ENCODE measurements around the gene GPR161. TPM values are rescaled to one million over a fixed set of nuclear protein-coding genes. Genes with fewer than 3 reads are reported as not detected.
A peak's percentile ranks its signal among the peaks of the same experiment; 100 is the strongest.
"Not testable (repeated sequence)": the region's sequence is repeated elsewhere in the genome, so short reads cannot be mapped to it uniquely, and the experiment has no call there.

The GPR161 gene, protein sequence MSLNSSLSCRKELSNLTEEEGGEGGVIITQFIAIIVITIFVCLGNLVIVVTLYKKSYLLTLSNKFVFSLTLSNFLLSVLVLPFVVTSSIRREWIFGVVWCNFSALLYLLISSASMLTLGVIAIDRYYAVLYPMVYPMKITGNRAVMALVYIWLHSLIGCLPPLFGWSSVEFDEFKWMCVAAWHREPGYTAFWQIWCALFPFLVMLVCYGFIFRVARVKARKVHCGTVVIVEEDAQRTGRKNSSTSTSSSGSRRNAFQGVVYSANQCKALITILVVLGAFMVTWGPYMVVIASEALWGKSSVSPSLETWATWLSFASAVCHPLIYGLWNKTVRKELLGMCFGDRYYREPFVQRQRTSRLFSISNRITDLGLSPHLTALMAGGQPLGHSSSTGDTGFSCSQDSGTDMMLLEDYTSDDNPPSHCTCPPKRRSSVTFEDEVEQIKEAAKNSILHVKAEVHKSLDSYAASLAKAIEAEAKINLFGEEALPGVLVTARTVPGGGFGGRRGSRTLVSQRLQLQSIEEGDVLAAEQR
- total RNA-seq (1 to 10 TPM; 3.1 to 8.1 (median 5.8) TPM), polyA plus RNA-seq (1 to 10 TPM; 1.1 to 2.9 (median 2.6) TPM)
- long read RNA-seq, donor 1 = 0 reads
- long read RNA-seq, donor 2 = 0 reads
- long read RNA-seq, donor 3, partial matches to known transcripts = 0 of 1 reads
- long read RNA-seq, donor 3, other reads (novel, unspliced or antisense) = 0 of 1 reads
- long read RNA-seq, donor 4 = 0 reads
- long read RNA-seq, donor 5 = 0 reads
- long read RNA-seq, donor 6 = 0 reads
- long read RNA-seq, donor 7, partial matches to known transcripts = 0 of 1 reads
- long read RNA-seq, donor 7, other reads (novel, unspliced or antisense) = 0 of 1 reads
- long read RNA-seq, donor 8 = 0 reads
- long read RNA-seq, donor 9 = 0 reads
- long read RNA-seq, donor 10 = 0 reads

DNA sequence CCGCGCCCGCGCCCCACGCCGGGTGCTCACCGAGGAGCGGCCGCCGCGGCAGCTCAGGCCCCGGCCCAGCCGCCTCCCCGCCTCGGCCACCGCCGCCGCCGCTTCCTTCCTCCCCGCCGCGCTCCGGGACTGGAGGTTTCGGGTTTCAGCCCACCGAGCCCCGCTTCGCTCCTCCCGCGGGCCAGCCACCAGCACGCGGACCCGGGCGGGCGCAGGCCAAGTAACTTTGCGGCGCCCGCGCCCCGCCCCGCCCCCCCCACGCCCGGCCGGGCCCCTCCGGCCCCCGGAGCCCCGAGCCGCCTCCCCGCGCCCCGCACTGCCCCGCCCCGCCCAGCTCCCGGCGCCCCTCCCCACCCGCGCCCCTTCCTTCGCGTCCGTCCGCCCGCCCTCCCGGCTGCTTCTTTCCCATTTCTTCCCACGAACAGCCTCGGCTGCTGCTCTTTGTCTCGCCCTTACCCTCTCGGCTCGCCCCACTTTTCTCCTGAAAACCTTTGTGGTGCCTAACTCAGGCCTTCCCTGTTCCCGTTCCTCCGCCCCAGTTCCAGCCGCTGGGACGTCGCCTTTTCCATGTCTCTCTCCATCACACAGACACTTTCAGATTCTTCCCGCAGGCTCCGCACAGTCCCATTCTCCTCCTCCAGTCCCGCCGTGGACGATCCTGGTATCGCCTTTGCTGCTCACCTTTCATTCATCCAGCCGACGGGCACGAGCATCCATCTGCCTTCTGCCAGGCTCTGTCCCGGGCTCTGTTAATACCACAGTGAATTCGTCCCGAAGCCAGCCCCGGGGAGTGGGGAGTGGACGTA, at the start of gene GPR161:
TSS of gene GPR161 (minus strand) at position 222 of the 806 bp plus-strand sequence. CDS start 32,080 bp downstream, outside the sequence.
- 1 to 2% (median 1%) methylated on average over 38 to 85 of the region's 86 CpGs for WGBS, 5 donors
- Histone ChIP-seq H3K4me1 (peaks cover 11 to 36% (median 19%) of the 10 kb centered on the region in 4 donors), H3K27me3 (peaks cover 0 to 24% (median 13%) of the 10 kb centered on the region in 3 donors), H3K4me3 (peak within 1 kb of the TSS; percentile 63 to 90 (median 75)), H3K9me3 (no peaks in the 10 kb centered on the region), H3K27ac (peak within 1 kb of the TSS; percentile 74 to 87 (median 81)), H3K36me3 (no peaks in the 10 kb centered on the region)
- intact Hi-C loops (cut with DNase I; ENCODE audit: low total_unique reads) = no loop called here
- peak; percentile 48 to 85 for DNase-seq
- TF ChIP-seq POLR2AphosphoS5 (IDR thresholded peaks at IDR 0.05) = no peak
- no peak for TF ChIP-seq EP300 (IDR thresholded peaks at IDR 0.05)
- TF ChIP-seq POLR2A (IDR thresholded peaks at IDR 0.05) = no peak

DNA sequence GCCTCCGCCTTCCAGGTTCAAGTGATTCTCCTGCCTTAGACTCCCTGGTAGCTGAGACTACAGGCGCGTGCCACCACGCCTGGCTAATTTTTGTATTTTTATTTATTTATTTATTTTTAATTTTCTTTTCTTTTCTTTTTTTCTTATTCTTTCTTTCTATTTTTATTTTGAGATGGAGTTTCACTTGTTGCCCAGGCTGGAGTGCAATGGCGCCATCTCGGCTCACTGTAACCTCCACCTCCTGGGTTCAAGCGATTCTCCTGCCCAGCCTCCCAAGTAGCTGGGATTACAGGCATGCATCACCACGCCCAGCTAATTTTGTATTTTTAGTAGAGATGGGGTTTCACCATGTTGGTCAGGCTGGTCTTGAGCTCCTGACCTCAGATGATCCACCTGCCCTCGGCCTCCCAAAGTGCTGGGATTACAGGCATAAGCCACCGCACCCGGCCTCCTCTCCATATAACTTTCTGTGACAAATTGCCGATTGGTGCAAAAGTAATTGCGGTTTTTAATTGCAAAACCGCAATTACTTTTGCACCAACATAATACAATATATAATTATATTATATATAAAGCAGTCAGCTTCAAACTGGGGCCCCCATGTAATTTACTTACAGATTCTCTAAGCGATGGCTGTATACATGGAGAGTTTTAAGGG, 44.5 kb upstream of the GPR161 start:
- Histone ChIP-seq H3K36me3 (peaks cover 0 to 15% (median 3%) of the 10 kb centered on the region in 4 donors), H3K4me1 (peaks cover 9 to 32% (median 14%) of the 10 kb centered on the region in 4 donors)
- H3K27me3 ChIP-seq; intact Hi-C loops (cut with DNase I; ENCODE audit: low total_unique reads); H3K4me3 ChIP-seq; DNase-seq; H3K27ac ChIP-seq; H3K9me3 ChIP-seq: not testable (repeated sequence)
- 96 to 98% (median 97%) methylated on average over 15 of the region's 15 CpGs for WGBS, 5 donors

DNA sequence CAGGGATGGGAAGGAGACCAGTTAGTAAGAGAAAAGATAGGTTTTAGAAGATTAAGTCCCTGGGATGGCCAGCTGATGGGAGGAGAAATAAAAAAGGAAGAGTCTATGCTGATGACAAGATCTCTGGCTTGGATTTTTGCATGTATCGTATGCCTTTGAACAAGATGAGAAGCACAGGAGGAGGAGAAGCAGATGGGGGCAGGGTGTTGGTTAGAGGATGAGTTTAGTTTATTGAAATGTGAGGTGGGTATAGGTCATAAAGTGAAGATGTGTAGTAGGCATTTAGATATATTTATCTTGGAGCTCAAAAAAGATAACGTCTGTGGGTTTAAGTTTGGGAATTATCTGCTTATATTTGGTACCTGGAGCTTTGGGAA, 43.4 kb upstream of the GPR161 start:
- peak overlapping the region; percentile 63 to 85 (median 71) for H3K4me3 ChIP-seq
- TF ChIP-seq POLR2AphosphoS5 (IDR thresholded peaks at IDR 0.05) (no peak), EP300 (IDR thresholded peaks at IDR 0.05) (no peak), POLR2A (IDR thresholded peaks at IDR 0.05) (no peak)
- TF ChIP-seq, protein P1, sequence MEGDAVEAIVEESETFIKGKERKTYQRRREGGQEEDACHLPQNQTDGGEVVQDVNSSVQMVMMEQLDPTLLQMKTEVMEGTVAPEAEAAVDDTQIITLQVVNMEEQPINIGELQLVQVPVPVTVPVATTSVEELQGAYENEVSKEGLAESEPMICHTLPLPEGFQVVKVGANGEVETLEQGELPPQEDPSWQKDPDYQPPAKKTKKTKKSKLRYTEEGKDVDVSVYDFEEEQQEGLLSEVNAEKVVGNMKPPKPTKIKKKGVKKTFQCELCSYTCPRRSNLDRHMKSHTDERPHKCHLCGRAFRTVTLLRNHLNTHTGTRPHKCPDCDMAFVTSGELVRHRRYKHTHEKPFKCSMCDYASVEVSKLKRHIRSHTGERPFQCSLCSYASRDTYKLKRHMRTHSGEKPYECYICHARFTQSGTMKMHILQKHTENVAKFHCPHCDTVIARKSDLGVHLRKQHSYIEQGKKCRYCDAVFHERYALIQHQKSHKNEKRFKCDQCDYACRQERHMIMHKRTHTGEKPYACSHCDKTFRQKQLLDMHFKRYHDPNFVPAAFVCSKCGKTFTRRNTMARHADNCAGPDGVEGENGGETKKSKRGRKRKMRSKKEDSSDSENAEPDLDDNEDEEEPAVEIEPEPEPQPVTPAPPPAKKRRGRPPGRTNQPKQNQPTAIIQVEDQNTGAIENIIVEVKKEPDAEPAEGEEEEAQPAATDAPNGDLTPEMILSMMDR (IDR thresholded peaks at IDR 0.05) = no peak
- intact Hi-C loops (cut with DNase I; ENCODE audit: low total_unique reads) = no loop called here
- 31 to 55% (median 38%) methylated on average over 2 of the region's 2 CpGs for WGBS, 5 donors
- H3K9me3 ChIP-seq = no peaks in the 10 kb centered on the region
- peaks cover 0 to 6% (median 0%) of the 10 kb centered on the region in 4 donors for H3K36me3 ChIP-seq
- H3K27me3 ChIP-seq = no peaks in the 10 kb centered on the region
- H3K27ac ChIP-seq = peak overlapping the region in 4 of 5 donors; percentile 92 to 98 (median 95)
- H3K4me1 ChIP-seq = peaks cover 9 to 32% (median 14%) of the 10 kb centered on the region in 4 donors
- no peak for DNase-seq

DNA sequence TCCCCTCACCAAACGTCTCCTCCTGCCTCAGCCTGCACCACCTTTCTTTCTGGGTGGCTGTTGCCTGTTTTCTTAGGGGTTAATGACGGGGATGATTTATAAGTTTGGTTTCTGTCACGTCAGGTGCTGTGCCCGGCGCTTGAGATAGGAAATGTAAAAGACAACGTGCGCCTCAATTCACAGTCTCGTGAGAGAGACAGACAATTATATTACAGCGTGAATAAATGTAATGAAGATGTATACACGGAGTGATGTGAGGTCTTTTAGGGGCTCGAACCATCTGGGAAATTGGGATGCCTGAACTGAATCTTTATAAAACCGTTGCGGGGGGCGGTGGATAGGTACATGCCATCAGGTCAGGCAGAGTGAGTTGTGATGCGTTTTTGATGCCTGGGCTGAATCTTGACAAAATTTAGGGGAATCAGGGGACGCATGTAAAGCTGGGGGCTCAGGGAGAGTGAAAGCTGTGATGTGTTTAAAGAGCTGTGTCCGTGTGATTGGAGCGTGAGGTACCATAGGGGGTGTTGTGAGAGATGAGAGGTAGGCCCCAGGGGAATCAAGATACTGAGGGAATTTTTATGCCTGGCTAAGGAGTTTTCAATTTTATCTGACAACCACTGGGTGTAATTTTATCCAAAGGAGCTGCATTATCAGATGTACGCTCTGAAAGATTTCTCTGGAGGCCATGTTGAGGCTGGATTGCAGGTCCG, 42.9 kb upstream of the GPR161 start:
- H3K36me3 ChIP-seq = peaks cover 0 to under 1% (median 0%) of the 10 kb centered on the region in 4 donors
- peaks cover 9 to 32% (median 14%) of the 10 kb centered on the region in 4 donors for H3K4me1 ChIP-seq
- peak overlapping the region; percentile 63 to 85 (median 71) for H3K4me3 ChIP-seq
- peaks cover 0 to 4% (median 0%) of the 10 kb centered on the region in 3 donors for H3K27me3 ChIP-seq
- TF ChIP-seq EP300 (IDR thresholded peaks at IDR 0.05) (no peak), POLR2A (IDR thresholded peaks at IDR 0.05) (no peak), POLR2AphosphoS5 (IDR thresholded peaks at IDR 0.05) (no peak)
- TF ChIP-seq, protein P1 (IDR thresholded peaks at IDR 0.05) = no peak
- H3K27ac ChIP-seq = peak overlapping the region; percentile 92 to 98 (median 96)
- whole genome bisulfite sequencing, 5 donors = 3 to 5% (median 3%) methylated on average over 20 of the region's 20 CpGs
- DNase-seq = peak in 1 of 2 donors; percentile 43
- intact Hi-C loops (cut with DNase I; ENCODE audit: low total_unique reads) = no loop called here
- H3K9me3 ChIP-seq = no peaks in the 10 kb centered on the region
